Stimulated activated CD4-positive, alpha-beta T cell treated with anti-CD3 and anti-CD28 coated beads, Interleukin-4, amount 100 ng/mL, for 4 hours (primary cell): ENCODE data around the gene TRPC5OS.

Experiments
- DNase-seq, 2 experiments: peaks; one replicate each; pipeline ENCODE4 v3.0.0-alpha.2; 2020

TRPC5OS gene

DNA sequence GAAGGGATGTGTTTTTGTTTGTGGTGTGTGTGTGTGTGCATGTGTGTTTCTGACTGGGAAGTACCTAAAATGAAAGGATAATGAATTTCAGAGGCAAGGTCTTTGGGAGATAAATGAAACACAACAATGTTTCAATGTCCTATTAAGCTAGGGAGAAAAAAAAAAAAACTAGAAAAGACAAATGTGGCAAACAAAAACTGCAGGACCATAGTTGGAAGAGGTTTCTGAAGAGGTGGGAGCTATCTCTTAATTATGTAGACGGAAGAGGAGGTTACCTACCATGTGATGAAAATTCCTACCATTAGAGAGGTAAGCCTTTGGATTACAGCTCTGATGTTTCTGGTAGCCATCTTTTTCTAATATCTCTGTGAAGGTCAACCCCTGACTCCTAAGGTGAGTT lies at the start of gene TRPC5OS:
Gene TRPC5OS, plus strand, starts transcription at position 301 of the 400 bp plus-strand sequence. CDS start 25,669 bp downstream, outside the sequence.
- no peak for DNase-seq

DNA sequence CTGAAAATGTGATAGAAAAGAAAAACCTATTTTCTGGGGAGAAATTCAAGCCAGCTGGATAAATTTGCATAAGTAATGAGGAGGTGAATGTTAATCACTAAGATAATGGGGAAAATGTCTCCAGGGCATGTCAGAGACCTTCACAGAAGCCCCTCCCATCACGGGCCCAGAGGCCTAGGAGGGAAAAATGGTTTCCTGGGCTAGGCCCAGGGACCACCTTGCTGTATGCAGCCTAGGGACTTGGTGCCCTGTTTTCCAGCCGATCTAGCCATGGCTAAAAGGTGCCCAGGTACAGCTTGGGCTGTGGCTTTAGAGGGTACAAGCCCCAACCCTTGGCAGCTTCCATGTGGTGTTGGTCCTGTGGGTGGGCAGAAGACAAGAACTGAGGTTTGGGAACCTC lies 46.6 kb upstream of the TRPC5OS start:
- no peak for DNase-seq

DNA sequence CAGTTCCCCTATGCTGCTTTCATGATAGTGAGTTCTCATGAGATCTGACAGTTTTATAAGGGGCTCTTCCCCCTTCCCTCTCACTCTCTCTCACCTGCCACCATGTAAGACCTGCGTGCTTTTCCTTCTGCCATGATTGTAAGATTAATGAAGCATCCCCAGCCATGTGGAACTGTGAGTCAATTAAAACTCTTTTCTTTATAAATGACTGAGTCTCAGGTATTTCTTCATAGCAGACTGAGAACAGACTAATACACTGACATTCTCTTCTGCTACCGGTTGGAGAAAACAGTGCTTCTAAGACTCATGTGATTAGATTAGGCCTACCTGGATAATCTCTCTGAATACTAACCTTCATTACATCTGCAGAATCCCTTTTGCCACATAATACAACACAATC lies 45.4 kb upstream of the TRPC5OS start:
- DNase-seq: no peak

DNA sequence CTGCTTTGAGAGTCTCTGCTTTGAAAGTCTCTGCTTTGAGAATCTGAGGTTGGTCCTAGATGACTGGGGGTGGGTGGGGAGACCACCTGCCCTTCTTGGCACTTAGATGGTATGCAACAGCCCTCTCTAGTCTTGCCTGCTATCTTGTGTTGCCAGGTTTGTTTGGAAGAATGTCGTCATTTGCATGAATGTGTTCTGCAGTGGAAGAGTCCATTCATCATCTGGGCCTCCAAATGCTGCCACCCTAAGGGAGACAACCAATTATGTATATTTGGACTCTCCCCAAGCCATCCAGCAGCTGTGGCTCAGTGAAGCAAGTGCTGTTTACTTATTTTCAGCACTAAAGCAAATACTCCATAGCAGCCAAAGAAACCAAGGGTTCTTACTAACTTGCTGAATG lies 44.6 kb upstream of the TRPC5OS start:
- no peak for DNase-seq

DNA sequence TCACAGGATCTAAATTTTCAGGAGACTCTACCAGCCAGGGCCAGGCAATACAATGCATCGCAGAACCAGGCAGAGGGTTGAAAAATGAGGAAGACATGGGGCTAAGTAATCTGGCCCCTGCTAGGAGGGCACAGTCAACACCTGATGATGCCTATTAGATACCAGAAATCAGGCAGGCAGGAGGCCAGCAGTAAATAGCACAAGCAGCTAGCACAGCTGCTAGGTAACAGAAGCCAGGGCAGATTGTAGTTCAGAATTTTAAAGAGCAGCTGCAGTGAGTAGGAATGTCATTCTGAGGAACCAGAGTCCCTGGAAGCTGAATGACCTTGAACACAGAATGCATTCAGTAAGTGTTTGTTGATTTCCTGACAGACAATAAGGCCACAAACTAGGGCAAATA lies 38.8 kb upstream of the TRPC5OS start:
- no peak for DNase-seq

DNA sequence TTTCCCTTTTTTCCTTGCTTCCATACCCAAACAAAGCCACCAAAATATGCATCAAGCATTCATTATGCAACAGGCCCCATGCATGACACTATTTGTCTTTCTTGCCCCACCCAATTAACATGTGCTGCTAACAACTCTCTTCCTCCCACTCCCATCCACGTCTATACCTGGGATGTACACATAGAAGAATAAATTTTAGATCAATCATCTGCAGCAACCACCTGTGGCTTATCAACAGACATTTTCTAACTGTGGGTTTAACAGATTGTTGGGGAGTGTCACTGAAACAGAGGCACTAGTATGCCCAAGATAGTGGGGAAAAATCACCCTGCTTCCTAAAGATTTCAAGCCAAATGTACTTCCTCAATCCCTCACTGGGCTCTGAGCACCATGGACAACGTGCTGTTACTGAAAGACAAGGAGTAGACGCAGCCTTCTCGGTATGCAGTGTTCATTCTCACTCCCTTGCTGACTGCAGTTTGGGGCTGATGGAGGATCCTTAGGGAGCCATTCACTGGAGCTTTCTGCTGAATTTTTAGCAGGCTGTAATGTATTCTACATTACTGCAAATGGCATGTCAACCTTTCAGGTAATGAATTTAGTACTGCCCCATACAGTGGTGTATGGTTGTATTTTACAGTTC lies 28.4 kb upstream of the TRPC5OS start:
- DNase-seq: no peak

DNA sequence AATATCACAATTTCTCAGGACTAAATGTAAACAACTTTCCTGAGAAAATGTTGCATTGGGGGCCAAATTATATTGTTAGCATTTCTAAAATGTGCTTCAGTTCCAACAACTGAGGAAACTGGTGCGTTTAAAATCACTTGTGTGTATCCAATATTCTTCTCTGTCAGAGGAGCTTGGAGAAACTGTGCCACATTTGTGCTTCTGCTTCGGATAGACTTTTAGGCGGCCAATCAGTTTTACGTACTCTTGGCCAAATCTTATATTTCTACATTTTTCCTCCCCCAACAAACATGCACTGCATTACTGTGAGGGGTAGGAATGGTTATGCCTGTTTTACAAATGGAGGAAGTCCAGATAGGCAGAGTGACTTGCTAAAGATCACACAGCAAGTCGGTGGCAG lies 27.4 kb upstream of the TRPC5OS start:
- no peak for DNase-seq

DNA sequence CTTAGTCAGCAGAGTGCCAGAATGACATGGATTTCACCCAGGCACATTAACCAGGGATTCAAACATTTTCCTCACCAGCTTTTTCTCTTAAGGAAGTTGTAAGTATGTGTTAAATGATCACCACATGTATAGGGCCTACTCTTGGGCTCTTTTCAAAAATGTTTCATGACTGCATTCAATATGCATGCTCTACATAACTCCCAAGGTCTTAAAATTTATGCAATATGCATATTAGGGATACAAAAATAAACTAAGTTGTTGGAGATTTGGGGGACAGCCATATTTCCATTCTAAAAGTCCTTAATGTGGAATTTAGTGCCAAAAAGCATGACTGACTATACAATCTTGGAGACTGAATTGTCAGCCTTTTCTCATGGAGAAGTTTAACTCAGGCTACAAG lies 25.0 kb upstream of the TRPC5OS start:
- DNase-seq: no peak

DNA sequence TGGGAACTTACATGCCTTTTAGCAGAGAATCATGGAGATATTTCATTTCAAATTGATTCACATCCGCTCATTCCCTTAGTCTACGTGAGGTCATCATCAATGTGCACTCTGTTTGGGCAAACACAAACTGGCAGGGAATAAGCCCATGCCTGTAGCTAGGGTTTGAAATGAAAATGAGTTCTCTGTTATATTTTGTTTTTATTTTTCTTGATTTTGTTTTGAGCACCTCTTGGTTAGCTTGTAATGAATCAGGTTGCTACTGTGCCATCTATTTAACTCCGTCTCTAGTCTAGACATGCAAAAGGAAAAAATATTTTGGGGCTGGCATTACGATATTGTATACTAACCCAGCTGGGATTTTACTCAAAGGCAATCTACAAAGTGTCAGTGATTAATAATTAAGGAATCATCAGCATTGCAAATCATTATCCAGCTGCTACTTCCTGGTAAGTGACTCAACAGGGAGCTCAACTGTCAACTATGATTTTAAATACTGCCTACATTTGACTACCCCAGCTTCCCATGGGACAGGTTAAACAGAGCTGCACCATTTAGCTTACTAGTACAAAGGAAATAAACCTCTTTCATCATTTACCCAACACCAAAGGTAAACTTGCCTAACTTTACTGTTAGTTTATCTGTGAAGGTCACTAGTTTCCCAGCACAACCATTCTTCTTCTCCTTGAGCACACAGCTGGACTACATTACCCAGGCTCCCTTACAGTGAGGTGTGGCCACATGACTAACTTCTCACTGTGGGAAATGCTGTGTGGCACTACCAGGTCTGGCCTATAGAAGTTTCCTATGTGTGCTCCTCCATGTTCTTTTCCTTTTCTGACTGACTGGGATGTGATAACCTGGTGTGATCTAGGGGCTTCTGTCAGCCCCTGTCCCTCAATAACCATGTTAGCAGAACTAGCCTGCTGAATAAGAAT lies 21.2 kb upstream of the TRPC5OS start:
- no peak for DNase-seq

DNA sequence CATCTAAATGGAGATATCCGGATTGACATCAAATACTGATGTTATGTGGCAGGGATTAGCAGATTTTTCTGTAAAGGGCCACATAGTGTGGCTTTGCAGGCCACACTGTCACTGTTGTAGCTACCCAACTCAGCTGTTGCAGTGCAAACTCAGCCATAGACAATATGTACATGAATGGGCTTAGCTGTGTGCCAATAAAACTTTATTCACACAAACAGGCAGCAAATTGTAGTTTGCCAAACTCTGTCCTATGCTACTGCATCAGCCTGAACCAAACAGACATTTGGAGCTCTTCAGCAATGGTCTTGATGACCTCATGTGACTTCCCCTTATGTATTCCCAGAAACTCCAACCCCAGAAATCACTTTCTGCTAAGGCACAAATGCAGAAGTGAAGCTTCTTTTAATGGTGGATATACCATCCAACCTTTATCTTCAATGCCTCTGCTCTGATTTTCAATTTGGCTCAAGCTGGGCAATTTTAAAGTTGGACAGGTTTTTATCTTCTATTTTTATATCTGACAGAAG lies 18.4 kb upstream of the TRPC5OS start:
- no peak for DNase-seq

DNA sequence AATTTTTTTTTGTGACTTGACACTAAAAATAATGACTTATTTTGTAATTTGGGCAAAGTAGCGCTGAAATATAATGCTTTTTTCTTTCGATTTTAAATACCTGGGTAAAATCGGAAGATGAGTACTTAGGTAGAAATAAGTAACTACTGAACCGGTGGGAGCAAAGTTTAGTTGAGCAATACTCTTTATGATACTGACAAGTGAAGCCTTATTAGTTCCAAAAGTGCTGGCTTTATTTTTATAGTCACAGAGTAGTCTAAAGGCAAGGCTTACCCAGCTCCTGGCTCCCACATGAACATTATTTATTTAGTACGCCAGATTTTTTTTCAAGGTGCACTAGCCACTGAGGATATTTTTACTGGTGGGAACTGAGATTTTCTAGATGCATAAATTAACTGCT lies 14.4 kb upstream of the TRPC5OS start:
- no peak for DNase-seq

DNA sequence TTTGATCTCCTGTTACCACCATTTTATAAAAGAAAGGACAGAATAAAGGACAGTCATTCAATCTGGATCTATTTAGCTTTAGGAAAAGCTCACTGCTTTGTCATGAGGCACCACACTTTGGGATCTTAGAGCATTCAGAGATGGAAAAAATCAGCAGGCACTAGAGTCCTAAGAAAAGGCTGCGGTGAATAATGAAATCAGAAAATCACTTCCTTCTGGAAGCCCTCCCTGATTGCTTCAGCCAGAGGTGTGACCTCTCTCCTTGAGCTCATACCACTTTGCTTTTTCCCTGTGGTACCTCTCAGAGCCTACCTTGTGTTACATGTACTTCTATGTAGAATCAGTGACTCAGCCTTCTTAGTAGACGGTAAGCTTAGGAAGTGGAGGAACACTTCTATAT lies 8.7 kb upstream of the TRPC5OS start:
- no peak for DNase-seq

DNA sequence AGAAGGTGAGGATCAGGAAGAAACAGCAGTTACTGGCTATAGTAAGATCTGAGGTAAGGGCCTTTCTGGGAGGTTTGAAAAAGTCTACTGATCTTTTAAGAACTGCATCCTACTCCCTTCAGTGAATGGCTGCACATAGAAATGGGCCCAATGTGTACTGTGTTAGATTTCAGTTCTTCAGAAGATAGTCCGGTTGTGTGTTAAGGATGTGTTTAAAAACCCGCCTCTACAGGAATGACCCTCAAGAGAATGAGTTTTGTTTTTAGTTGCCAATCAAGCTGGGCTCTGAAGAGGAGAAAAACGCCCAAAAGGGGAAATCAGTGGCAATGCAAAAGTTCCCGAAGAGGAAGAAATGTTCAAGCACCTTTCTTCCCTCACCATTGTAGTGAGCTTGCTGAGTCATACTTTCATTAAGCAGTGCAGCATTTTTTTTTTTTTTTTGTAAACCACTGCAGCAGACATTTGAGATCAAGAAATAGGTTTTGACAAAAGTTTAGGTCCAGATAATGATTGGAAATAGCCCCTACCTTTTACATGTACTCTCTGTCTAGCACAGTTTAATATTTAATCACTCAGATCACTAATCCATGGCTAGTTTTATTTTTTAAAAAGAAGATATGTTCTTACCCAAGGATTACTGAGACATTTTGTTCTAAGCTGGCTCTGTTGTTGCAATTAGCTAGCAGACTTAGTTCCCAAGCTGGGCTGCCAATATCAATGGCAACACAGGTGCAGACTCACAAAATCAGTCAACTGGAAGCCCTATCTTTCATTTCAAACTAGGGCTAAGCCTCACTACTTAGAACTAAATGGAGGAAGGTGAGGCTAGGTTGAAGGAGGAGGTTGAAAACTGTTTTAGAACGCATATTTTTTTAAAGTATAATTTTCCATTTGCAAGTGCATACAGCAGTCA lies 7.0 kb upstream of the TRPC5OS start:
- DNase-seq: no peak

DNA sequence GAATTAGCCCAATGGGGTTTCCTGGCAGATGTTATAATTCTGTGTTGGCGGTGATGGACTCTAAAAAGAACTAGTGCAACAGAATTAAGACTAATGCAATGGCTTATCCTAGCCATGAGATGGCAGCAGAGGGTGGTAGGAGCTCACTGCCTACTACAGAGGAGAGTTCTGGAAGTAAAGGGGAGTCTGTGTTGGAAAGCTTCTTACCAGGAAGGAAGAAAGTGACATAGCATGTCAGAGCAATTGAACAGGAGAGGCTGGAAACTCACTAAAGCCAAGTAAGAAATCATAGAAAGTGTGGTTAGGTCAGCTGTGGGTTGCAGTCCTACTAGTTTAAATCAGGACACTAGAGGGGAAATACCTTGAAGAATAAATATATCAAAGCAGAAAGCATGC lies 6.3 kb upstream of the TRPC5OS start:
- DNase-seq: no peak

DNA sequence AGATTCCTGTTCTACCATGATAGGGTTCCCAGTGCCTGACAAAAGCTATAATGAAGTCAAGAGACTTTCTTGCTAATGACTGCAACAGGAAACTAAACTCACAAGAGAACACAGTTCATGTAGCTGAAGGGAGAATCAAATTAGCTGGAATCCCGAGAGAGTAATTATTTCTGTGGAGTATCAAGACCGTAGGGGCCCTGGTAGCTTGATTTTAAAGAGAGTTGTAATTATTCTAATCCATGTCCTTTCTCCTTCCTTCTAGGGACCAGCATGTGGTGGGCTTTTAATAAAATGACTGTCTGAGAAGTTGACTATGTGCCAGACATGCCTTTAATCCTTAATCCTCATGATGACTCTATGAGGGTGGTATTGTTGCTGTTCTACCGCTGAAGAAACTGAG lies 1.7 kb upstream of the TRPC5OS start:
- no peak for DNase-seq

DNA sequence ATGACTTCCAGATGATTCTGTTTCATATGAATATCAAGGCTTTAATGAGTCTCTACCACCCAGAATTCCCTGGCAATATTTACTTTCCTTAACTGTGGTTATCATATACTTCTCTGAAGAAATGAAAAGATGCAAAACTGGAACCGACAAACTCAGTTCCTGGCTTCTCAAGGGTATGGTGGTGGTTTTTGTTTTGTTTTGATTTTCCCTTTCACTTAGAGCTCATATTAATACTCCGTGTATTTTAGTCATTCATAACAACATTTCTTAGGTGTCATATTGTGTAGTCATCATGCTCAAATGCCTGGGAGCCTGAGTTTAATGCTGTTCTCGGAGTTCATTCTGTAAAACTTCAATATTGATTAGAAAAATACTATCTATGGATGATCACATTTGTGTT lies 665 bp downstream of the TRPC5OS start:
- DNase-seq: no peak

DNA sequence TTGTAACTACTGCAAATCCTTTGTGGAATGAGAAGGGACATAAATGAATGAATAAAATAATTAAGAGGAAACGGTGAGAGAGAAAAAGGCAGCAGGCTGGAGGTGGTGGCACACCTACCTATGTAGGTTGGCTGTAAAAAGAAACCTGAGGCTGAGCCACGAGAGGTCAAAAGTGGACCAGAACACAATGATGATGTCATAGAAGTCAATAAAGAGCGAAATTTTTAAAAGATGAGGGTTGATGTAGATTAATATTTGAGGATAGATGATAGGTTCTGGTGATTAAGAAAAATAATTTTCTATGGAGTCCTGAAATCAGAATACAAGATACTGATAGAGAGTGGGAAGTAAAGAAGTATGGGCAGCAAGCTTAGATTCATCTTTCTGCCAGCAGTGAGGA lies 1.7 kb downstream of the TRPC5OS start:
- DNase-seq: no peak

DNA sequence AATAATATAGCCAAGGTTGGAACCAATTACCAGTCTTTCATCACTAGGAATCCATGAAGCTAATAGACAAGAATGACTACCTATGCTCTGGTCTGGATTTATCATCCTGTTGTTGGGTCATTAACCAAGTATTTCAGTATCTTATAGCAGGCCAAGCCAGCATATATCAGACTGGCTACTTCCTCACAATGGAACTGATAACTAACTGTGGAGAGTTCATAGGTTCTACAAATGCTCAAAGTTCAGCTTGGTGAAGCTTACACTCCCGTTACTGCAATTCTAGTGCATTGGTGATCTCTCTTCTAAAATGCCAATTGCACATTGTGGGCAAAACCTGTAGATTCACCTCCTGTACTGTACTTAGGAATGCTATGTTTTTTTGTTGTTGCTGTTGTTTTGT lies 4.8 kb downstream of the TRPC5OS start:
- no peak for DNase-seq

DNA sequence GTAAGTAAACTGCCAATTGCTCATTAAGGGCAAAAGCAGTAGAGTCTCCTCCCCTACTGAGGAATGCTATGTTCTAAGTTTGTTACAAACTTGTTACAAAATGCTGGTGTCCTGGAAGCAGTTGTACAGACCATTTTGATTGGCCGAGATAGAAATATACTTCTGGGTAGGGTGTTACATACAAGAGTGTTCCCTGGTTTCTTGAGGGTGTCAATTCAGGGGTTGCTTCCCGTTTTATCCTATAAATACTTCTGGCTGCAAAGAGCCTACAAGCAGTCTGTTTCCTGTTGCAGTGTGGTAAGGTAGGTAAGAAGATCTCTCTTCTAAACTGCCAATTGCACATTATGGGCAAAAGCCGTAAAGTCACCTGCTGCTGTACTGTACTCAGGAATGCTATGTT lies 5.7 kb downstream of the TRPC5OS start:
- no peak for DNase-seq

DNA sequence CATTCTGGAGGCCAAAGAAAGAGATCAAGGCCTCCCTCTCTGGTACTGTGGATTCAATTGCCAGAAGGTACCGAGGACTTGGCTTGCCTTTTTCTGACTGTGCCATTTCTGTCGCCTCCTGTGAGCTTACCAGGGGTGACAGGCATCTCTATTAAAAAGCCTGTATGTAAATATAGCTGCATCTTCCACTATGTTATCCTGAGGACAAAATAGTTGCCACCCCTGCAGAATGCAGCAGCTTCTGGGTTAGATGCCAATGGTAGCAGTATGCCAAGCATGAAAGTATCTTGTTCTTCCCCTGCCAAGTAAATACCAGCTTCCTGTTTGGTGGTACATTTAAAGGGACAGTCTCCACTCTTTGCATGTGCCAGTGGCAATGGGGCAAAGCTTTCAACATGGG lies 10.7 kb downstream of the TRPC5OS start:
- no peak for DNase-seq

DNA sequence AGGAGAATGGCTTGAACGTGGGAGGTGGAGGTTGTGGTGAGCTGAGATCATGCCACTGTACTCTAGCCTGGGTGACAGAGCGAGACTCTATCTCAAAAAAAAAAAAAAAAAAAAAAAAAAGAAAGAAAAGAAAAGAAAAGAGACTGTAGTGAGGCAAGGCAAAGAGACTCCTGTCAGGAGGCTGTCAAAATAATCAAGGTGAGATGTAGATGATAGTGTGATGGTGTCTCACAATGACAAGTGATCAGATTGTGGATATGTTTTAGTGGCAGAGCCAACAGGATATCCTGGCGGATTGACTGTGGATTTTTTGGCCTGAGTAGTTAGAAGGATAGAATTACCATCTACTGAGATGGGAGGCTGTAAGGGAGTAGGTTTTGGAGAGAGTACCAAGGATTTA lies 12.6 kb downstream of the TRPC5OS start:
- no peak for DNase-seq

DNA sequence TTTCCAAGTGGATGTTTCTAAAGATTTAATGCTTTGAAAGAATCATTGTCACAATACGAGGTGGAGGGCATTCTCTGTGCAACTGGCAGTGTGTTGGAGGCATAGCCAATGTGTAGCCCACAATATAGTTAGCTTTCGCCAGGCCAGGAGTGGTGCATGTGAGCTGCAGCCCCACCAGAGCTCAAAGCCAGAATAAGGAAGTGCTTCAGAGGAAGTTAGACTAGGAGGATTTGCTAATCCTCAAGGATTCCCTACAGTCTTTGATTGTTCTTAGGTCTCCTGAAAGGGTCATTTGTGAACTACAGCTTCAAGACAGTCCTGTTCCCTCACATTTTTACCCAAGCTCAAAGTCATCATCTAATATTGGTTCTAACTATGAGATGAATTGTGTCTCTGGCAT lies 16.4 kb downstream of the TRPC5OS start:
- DNase-seq: no peak

DNA sequence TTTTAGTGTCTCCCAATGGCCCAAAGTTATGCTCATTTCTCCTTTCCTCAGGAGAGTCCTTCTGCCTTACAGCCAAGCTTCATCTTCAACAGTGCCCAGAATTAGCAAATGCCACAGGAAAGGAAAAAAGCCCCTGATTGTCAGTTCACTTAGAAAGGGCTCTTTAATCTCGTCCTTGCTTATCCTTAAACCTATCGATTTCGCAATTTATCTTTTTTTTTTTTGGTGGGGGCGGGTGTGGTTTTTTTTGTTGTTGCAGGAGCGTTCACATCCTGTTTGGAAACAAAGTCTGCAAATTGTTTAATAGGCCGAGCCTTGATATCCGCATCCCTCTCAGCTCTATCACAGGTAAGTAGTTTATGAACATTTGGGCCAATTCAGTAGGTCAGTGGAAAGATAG lies 20.2 kb downstream of the TRPC5OS start:
- DNase-seq: no peak
